Hepatocyte (in vitro differentiated cells): ENCODE results near the gene TTC34.
"Not testable (repeated sequence)": the region's sequence is repeated elsewhere in the genome, so short reads cannot be mapped to it uniquely, and the experiment has no call there.

Experiments
- EZH2phosphoT487 ChIP-seq: fragments of 200-600 bp; sonication (generic); IDR thresholded peaks from one replicate; pipeline ENCODE4 v1.6.1; 2018; ENCODE audit warnings: antibody characterized with exemption, mild to moderate bottlenecking, low read depth, moderate library complexity; ENCODE audit not compliant: unreplicated experiment, severe bottlenecking
- TF ChIP-seq, protein P1 (sequence below): fragments of 200-600 bp; sonication (generic); IDR thresholded peaks from 2 replicates; pipeline ENCODE4 v1.5.1; 2016; ENCODE audit warnings: antibody characterized with exemption, mild to moderate bottlenecking; ENCODE audit not compliant: poor library complexity

DNA sequence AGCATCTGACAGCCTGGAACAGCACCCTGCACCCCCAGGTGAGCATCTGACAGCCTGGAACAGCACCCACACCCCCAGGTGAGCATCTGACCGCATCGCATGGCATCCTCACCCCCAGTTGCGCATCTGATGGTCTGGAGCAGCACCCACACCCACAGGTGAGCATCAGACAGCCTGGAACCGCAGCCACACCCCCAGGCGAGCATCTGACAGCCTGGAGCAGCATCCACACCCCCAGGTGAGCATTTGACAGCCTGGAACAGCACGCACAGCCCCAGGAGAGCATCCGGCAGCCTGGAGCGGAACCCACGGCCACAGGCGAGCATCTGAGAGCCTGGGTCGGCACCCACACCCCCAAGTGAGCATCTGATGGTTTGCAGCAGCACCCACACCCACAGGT is 118.6 kb downstream of the TTC34 start:
- TF ChIP-seq, protein P1, sequence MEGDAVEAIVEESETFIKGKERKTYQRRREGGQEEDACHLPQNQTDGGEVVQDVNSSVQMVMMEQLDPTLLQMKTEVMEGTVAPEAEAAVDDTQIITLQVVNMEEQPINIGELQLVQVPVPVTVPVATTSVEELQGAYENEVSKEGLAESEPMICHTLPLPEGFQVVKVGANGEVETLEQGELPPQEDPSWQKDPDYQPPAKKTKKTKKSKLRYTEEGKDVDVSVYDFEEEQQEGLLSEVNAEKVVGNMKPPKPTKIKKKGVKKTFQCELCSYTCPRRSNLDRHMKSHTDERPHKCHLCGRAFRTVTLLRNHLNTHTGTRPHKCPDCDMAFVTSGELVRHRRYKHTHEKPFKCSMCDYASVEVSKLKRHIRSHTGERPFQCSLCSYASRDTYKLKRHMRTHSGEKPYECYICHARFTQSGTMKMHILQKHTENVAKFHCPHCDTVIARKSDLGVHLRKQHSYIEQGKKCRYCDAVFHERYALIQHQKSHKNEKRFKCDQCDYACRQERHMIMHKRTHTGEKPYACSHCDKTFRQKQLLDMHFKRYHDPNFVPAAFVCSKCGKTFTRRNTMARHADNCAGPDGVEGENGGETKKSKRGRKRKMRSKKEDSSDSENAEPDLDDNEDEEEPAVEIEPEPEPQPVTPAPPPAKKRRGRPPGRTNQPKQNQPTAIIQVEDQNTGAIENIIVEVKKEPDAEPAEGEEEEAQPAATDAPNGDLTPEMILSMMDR, result not testable (repeated sequence)
- not testable (repeated sequence) for TF ChIP-seq EZH2phosphoT487
